ENCODE results near the gene FAM3B. TPM values are rescaled to one million over a fixed set of nuclear protein-coding genes. Genes with fewer than 3 reads are reported as not detected.
"Not testable (repeated sequence)": the region's sequence is repeated elsewhere in the genome, so short reads cannot be mapped to it uniquely, and the experiment has no call there.

The FAM3B gene
- polyA plus RNA-seq, 10 donors = 0.24 to 0.58 (median 0.36) TPM

- peak in 1 of 3 donors; percentile 26 for DNase-seq
Measured at GRCh38 chr21:41349619-41350390, 33.2 kb downstream of the FAM3B start.

GRCh38 chr21:41350436-41351155 is 34.0 kb downstream of the FAM3B start:
- DNase-seq = no peak

DNA sequence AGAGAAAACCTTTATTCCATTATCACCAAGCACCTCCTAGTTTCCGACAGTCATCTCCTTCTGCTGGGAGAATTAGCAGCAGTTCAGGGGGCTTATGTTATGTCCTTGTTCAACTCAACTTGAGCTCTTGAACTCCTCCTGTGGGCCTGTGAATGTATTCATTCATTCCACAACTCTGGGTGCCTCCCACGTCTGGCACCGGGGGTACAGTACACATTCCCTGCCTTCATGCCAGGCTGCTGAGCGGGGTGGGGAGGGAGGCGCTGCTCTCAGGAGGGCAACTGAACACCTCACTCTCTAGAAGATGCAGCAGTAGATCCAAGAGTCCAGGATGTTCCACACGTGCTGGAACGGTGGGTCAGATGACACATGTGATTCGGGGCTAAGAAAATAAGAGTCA is 40.9 kb downstream of the FAM3B start:
- DNase-seq = no peak

- DNase-seq = no peak
Measured at GRCh38 chr21:41358193-41359166, 41.9 kb downstream of the FAM3B start.

GRCh38 chr21:41359286-41359685 is 42.7 kb downstream of the FAM3B start:
- no peak for DNase-seq

DNA sequence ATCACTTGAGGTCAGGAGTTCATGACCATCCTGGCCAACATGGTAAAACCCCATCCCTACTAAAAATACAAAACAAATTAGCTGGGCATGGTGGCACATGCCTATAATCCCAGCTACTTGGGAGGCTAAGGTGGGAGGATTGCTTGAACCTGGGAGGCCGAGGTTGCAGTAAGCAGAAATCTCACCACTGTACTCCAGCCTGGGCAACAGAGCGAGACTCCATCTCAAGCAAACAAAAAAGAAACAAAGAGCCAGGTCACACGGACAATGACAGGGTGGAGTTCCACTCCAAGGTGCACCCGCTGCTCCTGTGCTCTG is 43.1 kb downstream of the FAM3B start:
- DNase-seq = not testable (repeated sequence)

DNA sequence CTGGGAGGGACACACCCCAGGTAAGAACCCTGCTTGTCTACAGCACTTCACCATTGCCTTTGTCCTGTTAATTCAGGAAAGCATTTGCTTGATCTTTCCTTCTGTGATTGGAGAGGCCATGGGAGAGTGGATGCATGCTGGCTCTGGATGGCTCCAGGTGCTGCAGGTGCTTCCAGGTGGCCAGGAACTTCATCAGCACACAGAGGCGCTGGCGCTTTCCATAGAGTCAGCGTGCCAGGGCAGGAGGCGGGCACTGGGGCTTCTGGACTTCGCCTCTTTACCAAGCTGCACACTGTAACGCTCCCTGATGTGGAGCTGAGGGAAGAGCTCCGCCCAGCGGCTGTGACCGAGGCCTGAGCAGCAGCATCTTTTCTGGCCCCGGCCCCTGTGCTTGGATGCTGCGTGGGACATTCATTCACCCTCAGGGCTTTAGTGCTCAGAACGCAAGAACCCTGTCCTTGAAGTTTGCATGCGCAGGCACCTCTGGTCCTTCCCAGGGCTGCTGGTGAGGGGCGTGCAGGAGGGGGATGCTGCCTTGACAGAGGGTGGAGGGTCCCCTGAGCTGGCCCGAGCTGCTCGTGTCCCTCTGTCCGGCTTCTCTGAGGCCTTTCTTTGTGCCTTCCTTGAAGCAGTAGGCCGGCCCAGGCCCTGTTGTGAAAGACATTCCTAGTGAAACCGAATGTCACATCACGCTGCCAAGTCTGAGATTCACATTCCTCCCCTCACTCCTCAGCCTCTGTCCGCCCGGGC is 43.6 kb downstream of the FAM3B start:
- peak in 2 of 3 donors; percentile 33 to 82 for DNase-seq

DNA sequence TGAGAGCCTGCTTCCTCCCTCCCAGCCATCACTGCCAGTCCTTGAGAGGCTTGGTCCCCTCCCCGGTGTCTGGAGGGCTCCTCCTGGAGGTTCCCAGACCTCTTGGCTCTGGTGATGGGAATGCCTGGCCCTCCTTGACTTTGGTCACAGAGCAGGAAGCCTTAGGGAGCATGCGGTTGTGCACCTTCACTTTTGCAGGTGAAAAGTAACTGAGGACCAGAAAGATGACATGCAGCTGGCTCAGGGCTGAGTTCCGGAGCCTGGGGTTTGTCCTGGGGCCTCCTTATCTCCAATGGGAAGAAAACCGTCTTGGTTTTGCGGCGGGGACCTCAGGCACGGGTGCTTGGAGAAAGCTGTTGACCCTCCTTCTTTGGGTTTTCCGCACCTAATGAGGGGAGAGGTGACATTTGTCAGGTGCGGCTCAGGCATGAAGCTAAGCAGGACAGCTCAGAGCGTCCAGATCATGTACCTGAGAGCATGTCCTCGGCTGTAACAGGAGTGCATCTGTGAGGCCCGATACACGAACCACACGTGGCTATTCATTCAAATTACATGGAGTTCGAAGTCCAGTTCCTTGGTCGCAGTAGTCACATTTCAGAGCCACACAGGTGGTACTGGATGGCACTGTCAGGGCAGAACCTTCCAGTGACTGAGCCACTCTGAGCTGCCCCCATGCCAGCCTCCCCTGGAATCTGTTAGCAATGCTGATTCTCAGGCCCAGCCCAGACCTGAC is 44.6 kb downstream of the FAM3B start:
- no peak for DNase-seq

DNA sequence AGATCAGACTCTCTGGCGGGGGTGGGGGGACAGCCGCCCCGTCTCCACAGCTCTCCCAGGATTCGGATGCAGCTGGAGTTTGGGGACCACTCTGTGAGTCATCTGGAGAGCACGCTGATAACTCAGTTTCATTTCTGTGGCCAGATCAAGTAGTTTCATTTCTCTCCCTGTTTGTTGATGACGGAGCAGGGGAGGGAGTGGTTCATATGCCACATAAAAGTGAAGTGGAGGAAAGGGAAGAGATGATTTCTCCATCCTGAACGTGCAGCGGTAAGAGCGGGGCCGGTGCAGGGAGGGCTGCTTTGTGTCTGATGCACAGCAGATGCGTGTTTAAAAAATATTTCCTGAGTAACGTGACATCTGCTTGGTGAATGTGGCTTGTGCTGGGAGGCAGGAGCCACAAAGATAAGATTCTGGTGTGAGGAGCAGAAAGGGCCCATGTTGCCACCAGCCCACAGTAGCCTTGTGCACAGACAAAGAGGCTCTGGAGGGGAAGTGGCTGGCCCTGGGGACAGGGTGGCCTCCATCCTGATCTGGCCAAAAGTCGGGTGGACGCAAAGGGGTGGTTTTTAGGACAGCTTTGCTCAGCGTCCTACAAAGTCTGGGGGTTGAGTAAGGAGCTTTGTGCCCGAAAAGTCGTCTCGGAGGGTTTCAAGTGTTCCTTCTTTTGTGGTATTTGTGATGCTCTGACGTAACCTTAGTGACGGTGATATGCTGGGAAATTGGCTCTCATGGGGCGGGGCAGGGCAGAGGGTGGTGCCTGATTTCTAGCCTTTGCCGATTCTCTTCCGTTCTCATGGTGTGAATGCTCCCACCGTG is 45.4 kb downstream of the FAM3B start, which contains the start of gene MX2:
MX2 (plus strand) TSS at position 242 of the 819 bp plus-strand sequence. CDS start 14,880 bp downstream, outside the sequence.
- peak; percentile 62 to 83 (median 80) for DNase-seq

DNA sequence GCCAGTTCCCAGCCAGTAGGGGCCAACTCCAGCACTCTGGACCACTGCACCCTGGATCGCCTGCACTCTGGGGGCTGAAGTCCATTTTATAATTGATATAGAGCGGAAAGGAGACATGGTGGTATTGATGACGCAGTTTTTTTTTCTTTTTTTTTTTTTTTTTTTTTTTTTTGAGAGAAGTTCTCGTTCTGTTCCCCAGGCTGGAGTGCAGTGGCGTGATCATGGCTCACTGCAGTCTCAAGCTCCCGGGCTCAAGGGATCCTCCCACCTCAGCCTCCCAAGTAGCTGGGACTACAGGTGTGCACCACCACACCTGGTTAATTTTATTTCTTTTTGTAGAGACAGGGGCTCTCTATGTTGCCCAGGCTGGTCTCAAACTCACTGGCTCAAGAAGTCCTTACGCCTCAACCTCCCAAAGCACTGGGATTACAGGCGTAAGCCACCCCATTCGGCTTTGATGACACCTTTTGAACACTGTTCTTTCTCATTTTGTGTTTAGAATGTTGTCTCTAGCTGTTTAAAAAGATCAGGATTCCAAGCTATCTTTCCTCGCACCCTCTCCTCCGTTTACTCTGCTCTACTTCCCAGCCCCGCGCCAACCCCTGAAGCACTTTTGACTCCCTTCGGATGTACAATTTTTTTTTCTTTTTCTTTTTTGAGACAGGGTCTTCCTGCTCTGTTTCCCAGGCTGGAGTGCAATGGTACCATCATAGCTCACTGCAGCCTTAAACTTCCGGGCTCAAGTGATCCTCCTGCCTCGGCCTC is 46.2 kb downstream of the FAM3B start:
- no peak for DNase-seq

- no peak for DNase-seq
Measured at GRCh38 chr21:41363370-41364270, 47.0 kb downstream of the FAM3B start.

DNA sequence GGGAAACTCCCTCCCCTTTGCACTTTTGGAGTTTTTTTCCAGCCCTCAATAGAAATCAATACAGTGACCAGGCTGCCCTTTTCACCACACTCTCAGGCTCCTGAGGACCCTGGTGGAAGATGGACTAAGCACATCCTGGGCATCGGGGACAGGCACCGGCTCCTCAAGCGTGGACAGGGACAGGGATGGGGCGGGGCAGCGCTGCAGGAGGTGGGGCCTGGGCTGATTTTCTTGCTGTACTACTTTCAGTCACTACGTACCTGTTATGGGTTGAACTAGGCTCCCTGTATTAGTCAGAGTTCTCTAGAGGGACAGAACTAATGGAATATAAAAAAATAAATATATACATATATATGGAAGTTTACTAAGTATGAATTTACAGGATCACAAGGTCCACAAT is 47.7 kb downstream of the FAM3B start:
- DNase-seq = no peak

DNA sequence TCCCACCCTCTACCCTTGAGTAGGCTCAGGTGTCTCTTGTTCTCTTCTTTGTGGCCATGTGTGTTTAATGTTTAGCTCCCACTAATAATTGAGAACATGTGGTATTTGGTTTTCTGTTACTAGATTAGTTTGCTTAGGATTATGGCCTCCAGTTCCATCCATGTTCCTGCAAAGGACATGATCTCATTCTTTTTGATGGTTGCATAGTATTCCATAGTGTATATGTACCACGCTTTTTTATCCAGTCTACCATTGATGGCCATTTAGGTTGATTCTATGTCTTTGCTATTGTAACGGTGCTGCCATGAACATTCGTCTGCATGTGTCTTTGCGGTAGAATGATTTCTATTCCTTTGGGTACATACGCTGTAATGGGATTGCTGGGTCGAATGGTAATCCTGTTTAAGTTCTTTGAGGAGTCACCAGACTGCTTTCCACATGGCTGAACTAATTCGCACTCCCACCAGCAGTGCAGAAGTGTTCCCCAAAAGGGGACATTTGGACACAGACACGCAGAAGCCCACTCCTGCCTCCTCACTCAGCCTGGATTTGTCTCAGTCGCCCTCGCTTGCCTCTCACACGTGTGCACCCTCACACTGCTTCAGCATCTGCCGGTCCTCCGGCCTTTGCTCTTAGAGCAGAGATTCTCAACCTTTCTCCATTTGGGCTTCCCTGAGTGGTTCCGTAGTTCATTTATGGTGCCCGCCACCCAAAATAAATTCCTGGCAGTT is 48.9 kb downstream of the FAM3B start:
- no peak for DNase-seq

DNA sequence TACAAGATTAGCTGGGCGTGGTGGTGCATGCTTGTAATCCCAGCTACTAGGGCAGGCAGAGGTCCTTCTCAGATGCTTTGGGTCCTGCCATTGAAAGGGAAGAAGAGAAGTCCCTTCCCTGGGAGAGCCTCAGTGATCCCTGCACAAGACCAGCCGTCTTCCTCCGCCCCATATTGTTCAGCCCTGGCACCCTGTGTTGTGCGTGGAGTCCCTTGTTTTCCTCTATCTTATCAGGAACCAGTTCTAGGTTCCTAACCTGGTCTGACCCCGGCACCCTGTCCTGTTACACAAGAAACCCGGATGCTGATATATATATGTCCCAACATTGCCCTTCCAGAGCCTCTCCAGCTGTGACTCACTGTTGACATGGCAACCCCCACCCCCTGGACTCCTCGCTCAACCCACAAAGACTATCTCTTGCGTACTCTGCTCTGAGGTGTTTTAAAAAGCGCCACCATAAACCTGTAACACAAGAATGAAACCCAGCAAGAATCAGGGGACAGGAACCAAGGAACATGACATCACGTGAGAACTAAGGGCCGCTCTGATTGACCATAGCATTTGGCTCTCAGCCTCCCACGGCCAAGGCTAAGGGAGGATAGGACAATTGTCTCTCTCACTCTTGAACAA is 50.0 kb downstream of the FAM3B start:
- DNase-seq = no peak

DNA sequence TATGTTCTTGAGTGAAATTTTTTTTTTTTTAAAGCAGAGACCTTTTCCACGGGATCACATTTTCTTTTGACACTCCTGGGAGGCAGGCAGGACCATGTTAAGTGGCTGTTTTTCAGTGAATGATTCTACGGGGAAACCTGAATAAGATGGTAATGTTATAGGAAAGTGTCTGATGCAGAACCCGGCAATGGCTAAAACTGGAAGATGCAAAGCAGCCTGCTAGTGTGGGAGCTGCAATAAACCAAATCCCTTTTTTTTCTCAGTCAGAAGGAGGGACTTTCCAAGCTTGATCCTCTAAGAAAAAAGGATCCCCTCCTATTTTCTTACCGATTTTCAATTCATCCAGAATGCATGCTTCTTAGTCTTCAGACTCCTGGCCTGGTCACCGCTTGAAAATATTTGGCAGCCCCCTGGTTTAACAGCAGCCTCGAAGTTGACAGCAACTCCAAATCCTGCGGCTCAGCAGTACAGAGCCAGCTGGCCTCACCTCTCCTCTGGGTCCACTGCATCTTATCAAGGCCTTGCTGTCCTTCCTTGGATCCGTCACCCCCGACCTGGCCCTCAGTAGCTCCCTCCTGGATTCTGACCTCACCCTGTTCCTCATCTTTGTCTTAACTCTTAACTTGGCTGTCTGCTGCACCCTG is 50.8 kb downstream of the FAM3B start:
- peak in 1 of 3 donors; percentile 37 for DNase-seq
